Mammary epithelial cell (primary cell): ENCODE results near the gene SIM1.
"Not testable (repeated sequence)": the region's sequence is repeated elsewhere in the genome, so short reads cannot be mapped to it uniquely, and the experiment has no call there.

ENCODE experiments used
- EZH2 ChIP-seq: IDR thresholded peaks from 2 replicates; pipeline ENCODE4 v1.6.1; 2012; ENCODE audit warnings: low read length, inconsistent platforms, borderline replicate concordance
- TF ChIP-seq, protein P1 (sequence below), 2 donors: IDR thresholded peaks in 1 of 2; conservative IDR thresholded peaks in 1 of 2; 2 replicates each; pipeline ENCODE4 v1.5.1; 2011 to 2012; ENCODE audit warnings: inconsistent platforms in 2 of 2, low read length in 2 of 2, mild to moderate bottlenecking in 2 of 2, control low read depth in 1 of 2, low read depth in 1 of 2; ENCODE audit not compliant: insufficient read depth in 1 of 2; ENCODE audit errors: extremely low read depth in 1 of 2

DNA sequence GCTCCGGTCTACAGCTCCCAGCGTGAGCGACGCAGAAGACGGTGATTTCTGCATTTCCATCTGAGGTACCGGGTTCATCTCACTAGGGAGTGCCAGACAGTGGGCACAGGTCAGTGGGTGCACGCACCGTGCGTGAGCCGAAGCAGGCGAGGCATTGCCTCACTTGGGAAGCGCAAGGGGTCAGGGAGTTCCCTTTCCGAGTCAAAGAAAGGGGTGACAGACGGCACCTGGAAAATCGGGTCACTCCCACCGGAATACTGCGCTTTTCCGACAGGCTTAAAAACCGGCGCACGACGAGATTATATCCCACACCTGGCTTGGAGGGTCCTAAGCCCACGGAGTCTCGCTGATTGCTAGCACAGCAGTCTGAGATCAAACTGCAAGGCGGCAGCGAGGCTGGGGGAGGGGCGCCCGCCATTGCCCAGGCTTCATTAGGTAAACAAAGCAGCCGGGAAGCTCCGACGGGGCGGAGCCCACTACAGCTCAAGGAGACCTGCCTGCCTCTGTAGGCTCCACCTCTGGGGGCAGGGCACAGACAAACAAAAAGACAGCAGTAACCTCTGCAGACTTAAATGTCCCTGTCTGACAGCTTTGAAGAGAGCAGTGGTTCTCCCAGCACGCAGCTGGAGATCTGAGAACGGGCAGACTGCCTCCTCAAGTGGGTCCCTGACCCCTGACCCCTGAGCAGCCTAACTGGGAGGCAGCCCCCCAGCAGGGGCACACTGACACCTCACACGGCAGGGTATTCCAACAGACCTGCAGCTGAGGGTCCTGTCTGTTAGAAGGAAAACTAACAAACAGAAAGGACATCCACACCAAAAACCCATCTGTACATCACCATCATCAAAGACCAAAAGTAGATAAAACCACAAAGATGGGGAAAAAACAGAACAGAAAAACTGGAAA lies 109.7 kb downstream of the SIM1 start:
- TF ChIP-seq, protein P1, sequence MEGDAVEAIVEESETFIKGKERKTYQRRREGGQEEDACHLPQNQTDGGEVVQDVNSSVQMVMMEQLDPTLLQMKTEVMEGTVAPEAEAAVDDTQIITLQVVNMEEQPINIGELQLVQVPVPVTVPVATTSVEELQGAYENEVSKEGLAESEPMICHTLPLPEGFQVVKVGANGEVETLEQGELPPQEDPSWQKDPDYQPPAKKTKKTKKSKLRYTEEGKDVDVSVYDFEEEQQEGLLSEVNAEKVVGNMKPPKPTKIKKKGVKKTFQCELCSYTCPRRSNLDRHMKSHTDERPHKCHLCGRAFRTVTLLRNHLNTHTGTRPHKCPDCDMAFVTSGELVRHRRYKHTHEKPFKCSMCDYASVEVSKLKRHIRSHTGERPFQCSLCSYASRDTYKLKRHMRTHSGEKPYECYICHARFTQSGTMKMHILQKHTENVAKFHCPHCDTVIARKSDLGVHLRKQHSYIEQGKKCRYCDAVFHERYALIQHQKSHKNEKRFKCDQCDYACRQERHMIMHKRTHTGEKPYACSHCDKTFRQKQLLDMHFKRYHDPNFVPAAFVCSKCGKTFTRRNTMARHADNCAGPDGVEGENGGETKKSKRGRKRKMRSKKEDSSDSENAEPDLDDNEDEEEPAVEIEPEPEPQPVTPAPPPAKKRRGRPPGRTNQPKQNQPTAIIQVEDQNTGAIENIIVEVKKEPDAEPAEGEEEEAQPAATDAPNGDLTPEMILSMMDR (conservative IDR thresholded peaks at IDR 0.05 in 1 of 2, IDR thresholded peaks at IDR 0.05 in 1 of 2; ENCODE audit: extremely low read depth in 1 of 2, insufficient read depth in 1 of 2, low read depth in 1 of 2, low read length in 2 of 2) = not testable (repeated sequence)
- not testable (repeated sequence) for TF ChIP-seq EZH2
